ENCODE measurements around the gene NTN1.

The NTN1 gene

GRCh38 chr17:9206741-9207332 lies 185.5 kb downstream of the NTN1 start:
- no peak for DNase-seq (ENCODE audit: low spot score)
- no peak for TF ChIP-seq CTCF (IDR thresholded peaks at IDR 0.05; ENCODE audit: extremely low read depth, missing control alignments)

GRCh38 chr17:9208381-9209105 lies 187.2 kb downstream of the NTN1 start:
- no peak for DNase-seq (ENCODE audit: low spot score)
- no peak for TF ChIP-seq CTCF (IDR thresholded peaks at IDR 0.05; ENCODE audit: extremely low read depth, missing control alignments)

GRCh38 chr17:9209347-9209746 lies 188.0 kb downstream of the NTN1 start:
- TF ChIP-seq CTCF (IDR thresholded peaks at IDR 0.05; ENCODE audit: extremely low read depth, missing control alignments) = no peak
- no peak for DNase-seq (ENCODE audit: low spot score)

GRCh38 chr17:9209781-9210370 lies 188.6 kb downstream of the NTN1 start:
- no peak for DNase-seq (ENCODE audit: low spot score)

GRCh38 chr17:9211133-9211765 lies 189.9 kb downstream of the NTN1 start:
- no peak for TF ChIP-seq CTCF (IDR thresholded peaks at IDR 0.05; ENCODE audit: extremely low read depth, missing control alignments)

More at GRCh38 chr17:9209781-9210370, 188.6 kb downstream of the NTN1 start:
- no peak for TF ChIP-seq CTCF (IDR thresholded peaks at IDR 0.05; ENCODE audit: extremely low read depth, missing control alignments)

GRCh38 chr17:9212376-9213302 lies 191.3 kb downstream of the NTN1 start:
- TF ChIP-seq CTCF (IDR thresholded peaks at IDR 0.05; ENCODE audit: extremely low read depth, missing control alignments) = no peak
- no peak for DNase-seq (ENCODE audit: low spot score)

More at GRCh38 chr17:9211133-9211765, 189.9 kb downstream of the NTN1 start:
- no peak for DNase-seq (ENCODE audit: low spot score)

Measured in GM20000 (cell line).